GM04503 (cell line): ENCODE data around the gene DDX24.

ENCODE experiments used
- DNase-seq: peaks from one replicate; pipeline ENCODE4 v3.0.0-alpha.2; 2012; ENCODE audit warnings: low read depth

The DDX24 gene

GRCh38 chr14:94080621-94081385, at the start of gene DDX24, which contains the start of gene IFI27L1:
Gene DDX24, minus strand, starts transcription at chr14:94081202. Its CDS starts 1,460 bp downstream, at chr14:94079742.
Gene IFI27L1, plus strand, starts transcription at chr14:94081310. Its CDS starts 15,628 bp downstream, at chr14:94096938.
- DNase-seq, result peak; percentile 72

- no peak for DNase-seq
Measured at GRCh38 chr14:94129758-94130414, 48.9 kb upstream of the DDX24 start.

GRCh38 chr14:94129111-94129757, 48.2 kb upstream of the DDX24 start, which contains the start of gene IFI27L2:
Gene IFI27L2, minus strand, starts transcription at chr14:94129604. Its CDS starts 40 bp downstream, at chr14:94129564.
- peak; percentile 42 for DNase-seq

- DNase-seq, result no peak
Measured at GRCh38 chr14:94128216-94128839, 47.3 kb upstream of the DDX24 start.

GRCh38 chr14:94127330-94127729, 46.3 kb upstream of the DDX24 start:
- no peak for DNase-seq

GRCh38 chr14:94126800-94127199, 45.8 kb upstream of the DDX24 start:
- DNase-seq, result no peak

- no peak for DNase-seq
Measured at GRCh38 chr14:94126419-94126677, 45.3 kb upstream of the DDX24 start.

GRCh38 chr14:94125659-94126418, 44.8 kb upstream of the DDX24 start:
- no peak for DNase-seq

- DNase-seq, result no peak
Measured at GRCh38 chr14:94124582-94125377, 43.8 kb upstream of the DDX24 start.

GRCh38 chr14:94123868-94124267, 42.9 kb upstream of the DDX24 start:
- no peak for DNase-seq

- no peak for DNase-seq
Measured at GRCh38 chr14:94123296-94123695, 42.3 kb upstream of the DDX24 start.

GRCh38 chr14:94122438-94122837, 41.4 kb upstream of the DDX24 start:
- DNase-seq, result no peak

GRCh38 chr14:94121485-94121884, 40.5 kb upstream of the DDX24 start:
- DNase-seq, result no peak

- peak; percentile 66 for DNase-seq
Measured at GRCh38 chr14:94120667-94121340, 39.8 kb upstream of the DDX24 start.

- no peak for DNase-seq
Measured at GRCh38 chr14:94119071-94119470, 38.1 kb upstream of the DDX24 start.

- DNase-seq, result no peak
Measured at GRCh38 chr14:94117856-94118255, 36.9 kb upstream of the DDX24 start.

- no peak for DNase-seq
Measured at GRCh38 chr14:94116701-94117100, 35.7 kb upstream of the DDX24 start.

- DNase-seq, result no peak
Measured at GRCh38 chr14:94115631-94116030, 34.6 kb upstream of the DDX24 start.

GRCh38 chr14:94115058-94115591, 34.1 kb upstream of the DDX24 start:
- no peak for DNase-seq

- no peak for DNase-seq
Measured at GRCh38 chr14:94114589-94115057, 33.6 kb upstream of the DDX24 start.
